GM21737 (cell line): ENCODE results near the gene ATP8A2.

Experiments used
- ATAC-seq: cut with Tn5 transposase; IDR thresholded peaks from one replicate; pipeline ENCODE4 v1.9.1; 2021; ENCODE audit warnings: mild to moderate bottlenecking, moderate library complexity; ENCODE audit not compliant: unreplicated experiment

The ATP8A2 gene

DNA sequence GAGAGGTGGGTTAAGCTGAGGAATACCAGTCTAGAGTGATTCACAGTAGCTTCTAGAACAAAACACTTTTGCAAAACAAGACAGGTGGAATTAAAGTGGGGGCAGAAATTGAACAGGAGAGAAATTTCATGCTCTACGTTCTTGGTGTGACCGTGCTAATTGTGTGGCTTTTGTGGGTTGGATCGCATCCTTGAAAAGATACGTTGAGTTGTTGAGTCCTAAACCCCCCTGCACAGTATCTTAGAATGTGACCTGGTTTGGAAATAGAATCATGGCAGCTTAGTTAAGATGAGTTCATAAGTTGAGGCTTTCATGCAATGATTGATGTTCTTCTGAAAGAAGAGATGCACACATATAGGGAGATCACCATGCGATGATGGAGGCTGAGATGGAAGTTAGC, 308.2 kb downstream of the ATP8A2 start:
- ATAC-seq, result no peak

GRCh38 chr13:25682276-25682675, 310.5 kb downstream of the ATP8A2 start:
- no peak for ATAC-seq

DNA sequence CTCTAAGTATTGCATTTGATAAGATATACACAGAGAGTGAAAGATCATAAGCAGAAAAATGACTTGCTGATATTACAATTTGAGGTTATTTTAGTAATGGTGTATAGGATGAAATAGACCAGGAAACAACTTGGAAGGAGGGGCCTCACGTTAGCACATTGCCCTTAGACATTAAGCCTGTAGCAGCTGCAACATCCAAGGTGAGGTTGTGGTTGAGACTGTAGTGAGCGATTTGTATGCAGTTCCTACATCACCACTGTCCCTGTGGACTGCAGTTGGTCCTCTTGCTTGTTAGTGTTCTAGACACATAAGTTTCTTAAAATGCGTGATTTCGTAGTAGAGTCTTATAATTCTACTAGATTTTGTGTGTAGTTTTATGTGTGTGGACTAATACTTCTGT, 311.3 kb downstream of the ATP8A2 start:
- ATAC-seq, result no peak

DNA sequence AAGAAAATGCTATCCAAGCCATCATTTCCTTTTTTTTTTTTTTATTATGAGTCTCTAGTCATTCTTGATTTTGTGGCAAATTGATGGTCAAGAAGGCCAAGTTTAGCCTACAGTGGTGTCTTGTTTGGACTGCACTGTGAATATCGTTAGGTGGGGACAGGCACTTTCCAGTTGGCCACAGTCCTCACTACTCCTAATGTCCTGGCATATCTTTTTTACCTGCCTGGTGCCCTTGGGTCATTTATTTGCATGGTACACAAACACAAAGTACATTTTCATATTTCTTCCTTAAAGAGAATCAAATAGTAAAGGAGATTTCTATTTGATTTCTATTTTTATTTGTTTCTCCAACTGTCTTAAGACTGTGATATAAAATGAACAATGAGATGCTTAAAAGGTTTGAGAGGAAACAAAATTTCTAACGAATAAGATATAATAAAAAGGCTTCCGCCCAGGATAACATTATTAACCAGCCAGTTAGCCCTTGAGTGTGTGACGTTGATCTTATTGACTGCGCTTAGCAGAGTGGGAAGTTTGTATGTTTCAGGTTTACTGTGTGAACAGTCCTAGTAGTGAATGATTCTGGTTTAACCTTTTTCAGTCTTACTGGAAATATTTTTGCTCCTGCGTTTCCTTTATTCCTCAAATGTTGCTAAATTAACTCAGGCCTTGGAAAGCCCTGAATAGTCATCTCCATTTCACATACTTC, 312.0 kb downstream of the ATP8A2 start:
- no peak for ATAC-seq

- no peak for ATAC-seq
Observed at GRCh38 chr13:25684491-25684890, 312.7 kb downstream of the ATP8A2 start.

DNA sequence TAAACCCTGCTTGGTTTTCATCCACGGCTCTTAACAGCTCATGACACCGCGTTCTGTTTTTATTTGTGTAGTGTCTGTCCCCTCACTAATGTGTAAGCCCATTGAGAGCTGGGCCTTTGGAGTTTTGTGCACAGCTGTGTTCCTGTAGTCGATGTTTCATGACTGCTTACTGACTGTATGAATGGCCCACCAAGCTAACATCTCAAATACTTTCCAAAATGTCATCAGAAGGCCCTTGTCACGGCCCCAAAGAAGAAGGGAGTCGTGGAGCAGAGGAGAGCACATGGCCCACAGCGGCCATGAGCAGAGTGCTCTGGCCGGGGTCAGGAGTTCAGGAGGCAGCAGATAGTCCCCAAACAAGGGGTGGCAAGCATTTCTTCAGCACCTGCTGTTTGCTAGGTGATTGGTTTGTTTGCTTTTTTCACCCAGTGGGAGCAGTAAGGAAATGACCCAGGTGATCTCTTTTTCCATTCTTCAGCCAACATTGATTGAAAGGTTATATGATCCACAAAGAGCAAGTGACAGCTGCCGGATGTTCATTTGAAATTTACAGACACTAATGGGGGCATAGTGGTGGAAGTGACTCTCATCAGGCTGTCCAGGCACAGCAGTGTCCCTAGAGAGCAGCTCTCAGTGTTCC, 315.2 kb downstream of the ATP8A2 start:
- ATAC-seq, result no peak

- ATAC-seq, result no peak
Observed at GRCh38 chr13:25687471-25688225, 315.9 kb downstream of the ATP8A2 start.

DNA sequence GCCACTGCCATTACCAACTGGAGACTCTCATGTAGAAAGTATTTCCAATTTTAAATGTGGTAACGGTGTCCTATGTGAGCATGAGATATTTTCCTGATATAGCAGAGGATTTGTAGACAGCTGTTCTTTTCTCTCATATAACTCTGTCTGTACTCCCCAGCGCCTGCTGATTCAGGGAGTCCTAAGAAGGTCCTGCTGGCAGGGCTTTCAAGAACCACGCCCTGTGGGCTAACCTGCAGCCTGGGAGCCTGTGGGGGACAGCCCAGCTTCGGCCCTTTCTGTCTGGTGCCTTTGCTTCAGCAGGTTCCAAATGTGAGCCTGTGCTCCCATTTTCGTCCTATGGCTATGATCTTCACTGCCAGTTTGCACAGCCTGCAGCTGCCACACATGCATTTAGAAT, 316.8 kb downstream of the ATP8A2 start:
- ATAC-seq, result no peak

GRCh38 chr13:25689539-25689938, 317.8 kb downstream of the ATP8A2 start:
- no peak for ATAC-seq

DNA sequence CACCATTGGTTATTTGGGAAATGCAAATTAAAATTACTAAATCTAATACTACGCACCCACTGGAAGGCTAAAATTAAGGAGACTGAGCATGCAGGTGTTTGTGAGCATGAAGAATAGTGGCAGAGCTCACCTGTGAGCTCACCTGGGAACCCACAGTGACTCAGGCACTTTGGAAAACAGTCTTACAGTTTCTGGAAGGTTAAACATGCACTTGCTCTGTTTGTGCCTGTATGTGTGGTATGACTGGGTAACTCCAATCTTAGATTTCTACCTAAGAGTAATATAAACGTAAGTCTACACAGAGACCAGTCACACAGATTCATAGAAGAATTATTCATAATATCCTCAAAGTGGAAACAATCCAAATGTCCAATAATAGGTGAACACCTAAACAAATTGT, 318.8 kb downstream of the ATP8A2 start:
- ATAC-seq, result no peak

DNA sequence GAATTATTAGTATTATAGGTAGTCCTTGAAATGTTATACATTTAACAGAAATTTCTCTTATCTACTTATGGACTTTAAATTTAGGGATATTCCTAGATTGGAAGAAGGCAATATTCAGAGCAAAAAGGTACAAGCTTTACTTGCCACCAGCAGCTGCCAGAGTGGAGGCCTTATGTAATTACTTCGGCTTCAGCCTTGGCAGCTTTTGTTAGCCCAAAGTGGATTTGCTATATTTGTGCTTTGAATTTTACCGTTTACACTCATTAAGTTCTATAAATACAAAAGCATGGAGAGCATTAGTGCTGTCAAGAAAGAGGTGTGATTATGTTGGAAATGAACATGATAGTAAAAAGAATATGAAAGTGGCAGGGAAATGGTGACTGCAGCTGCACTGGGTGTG, 319.9 kb downstream of the ATP8A2 start:
- no peak for ATAC-seq

- ATAC-seq, result no peak
Observed at GRCh38 chr13:25692099-25692498, 320.3 kb downstream of the ATP8A2 start.

DNA sequence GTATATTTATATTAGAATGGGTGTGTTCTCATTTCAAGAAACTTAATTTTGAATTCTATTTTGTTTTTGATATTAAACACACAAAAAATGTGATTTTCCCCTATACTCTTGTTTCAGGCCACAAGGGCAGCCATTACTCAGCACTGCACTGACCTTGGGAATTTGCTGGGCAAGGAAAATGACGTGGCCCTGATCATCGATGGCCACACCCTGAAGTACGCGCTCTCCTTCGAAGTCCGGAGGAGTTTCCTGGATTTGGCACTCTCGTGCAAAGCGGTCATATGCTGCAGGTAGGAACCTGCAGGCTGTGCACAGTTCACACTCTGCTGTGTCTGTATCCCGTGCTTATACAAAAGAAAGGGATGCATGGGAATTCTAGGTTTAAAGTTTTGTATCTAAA, 327.3 kb downstream of the ATP8A2 start:
- no peak for ATAC-seq

GRCh38 chr13:25699600-25699999, 327.8 kb downstream of the ATP8A2 start:
- no peak for ATAC-seq

DNA sequence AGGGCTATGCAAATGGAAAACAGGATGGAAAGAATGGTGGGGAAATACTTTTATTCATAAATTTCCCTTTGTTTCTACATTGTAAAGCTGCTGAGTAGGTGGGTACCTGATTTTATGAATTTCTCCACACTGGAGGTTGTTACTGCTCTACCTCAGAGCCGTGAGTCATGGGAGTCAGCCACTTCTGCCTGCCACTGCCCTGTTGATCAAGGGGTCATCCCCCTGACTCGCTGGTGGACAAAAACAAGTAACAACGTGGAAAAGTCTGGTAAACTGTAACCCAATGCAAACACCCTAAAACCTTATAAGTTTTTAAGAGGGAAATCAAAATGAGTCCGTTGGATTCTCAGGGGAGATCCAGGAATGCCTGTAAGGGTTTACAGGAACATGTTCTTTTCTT, 329.5 kb downstream of the ATP8A2 start:
- ATAC-seq, result no peak

DNA sequence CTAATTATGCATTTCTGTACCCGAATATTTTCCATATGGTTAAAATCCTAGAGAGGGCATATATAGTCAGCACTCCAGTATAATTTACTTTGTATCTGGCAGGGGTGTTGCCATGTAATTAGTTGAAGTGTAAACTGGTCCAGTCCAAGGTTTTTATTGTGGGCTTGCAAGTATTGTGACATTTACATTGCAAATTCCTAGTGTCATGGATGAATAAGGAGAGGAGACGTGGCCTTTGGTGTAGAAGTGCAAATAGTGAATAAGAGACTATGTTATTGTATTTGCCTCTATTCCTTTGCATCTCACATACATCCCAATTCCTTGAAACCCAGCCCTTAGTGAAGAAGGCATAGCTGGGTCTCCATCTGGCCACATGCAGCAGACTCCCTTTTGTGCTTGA, 330.6 kb downstream of the ATP8A2 start:
- ATAC-seq, result no peak

DNA sequence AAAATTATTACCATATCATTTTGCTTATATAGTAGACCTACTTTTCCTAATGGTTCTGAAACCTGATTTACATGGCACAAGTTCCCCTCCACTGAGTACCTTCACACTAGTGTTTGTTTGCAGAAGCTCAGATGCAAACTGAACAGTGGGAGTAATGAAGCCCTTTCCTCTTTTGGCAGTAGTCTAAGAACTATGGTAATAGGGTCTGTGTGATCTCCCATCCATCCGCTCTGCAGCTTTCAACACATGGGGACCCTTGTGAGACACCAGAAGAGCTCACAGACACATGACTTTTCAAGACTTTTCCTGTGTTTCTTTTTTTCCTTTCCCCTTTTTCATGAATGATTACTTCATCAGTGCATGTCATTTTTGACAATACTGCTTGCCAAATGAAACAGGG, 336.0 kb downstream of the ATP8A2 start:
- no peak for ATAC-seq

DNA sequence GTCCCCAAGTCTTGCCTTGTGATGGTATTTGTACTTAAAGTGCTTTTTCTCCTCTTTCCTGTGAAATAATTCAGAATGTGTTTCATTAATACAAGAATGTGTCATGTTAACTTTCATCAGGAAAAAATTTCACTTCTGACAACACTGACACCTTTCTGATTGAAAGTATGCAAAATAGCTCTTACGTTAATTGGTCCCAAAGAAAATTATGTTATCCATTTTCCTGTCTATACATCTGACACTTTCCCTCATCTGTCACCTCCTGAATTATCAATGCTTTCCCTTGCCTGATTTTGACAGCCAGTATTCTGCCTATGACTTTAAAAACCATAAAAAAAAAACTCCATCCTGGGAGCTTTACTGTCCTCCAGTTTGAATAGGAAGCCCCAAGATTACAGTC, 336.5 kb downstream of the ATP8A2 start:
- no peak for ATAC-seq

DNA sequence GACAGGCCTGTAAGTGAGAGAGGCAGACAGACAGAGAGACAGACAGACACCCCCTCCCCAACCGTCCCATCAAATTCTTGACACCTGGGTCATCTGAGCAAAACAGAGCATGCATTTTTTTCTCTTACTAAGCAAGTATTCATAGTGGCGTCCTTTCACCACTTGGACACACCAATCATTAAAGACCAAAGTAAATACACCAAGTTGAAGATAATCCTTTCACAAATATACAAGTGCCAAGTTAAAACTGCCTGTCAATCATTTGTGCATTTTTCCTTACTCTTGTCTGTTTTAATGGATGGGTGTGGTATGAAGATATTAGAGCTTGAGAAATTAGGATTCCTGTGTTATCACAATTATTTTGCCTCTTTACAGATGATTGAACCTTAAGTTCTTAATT, 337.3 kb downstream of the ATP8A2 start:
- no peak for ATAC-seq

- ATAC-seq, result no peak
Observed at GRCh38 chr13:25715760-25716159, 344.0 kb downstream of the ATP8A2 start.

DNA sequence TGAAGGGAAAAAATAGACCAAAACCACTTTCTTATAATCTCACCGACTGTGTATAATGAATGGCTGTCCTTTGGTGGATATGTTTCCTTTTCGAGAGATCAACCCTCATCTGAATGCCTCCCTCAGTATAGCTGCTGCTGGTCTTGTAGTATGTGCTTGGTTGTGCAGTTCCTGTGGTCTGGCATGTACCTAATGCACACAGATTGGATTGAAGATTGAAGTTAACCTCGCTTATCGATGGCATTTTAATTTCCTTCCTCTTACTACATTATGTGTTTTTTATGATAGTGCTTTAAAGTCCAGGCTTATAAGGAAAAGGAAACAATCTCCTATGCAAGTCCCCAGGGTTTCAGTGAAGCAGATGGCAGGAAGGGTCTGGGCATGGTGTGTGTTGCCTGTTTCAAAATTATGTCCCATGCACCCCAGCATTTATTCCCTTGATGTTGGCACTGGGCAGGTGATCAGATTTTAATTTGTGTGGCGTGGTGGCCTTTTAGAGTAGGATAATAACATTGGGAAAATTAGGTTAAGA, 346.0 kb downstream of the ATP8A2 start:
- no peak for ATAC-seq

DNA sequence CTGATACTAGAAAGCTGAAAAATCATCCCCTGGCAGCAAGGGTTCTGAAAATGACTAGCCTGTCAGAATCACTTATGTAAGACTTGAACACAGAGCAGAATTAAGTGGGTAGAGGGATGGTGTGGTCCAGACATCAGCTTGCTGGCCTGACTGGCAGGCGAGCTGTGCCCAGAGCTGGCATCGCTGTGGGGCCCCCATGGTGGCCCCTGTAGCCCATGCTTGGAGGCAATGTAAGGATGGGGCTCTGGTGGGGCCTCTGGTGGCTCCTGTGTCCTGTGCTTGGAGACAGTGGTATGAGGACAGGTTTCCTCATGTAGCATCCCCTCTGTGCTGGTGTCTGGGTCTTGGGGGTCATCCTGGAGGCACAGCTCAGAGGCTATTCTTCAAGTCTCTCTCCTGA, 347.9 kb downstream of the ATP8A2 start:
- no peak for ATAC-seq
